HPDE6-E6E7 (cell line): Measurements from ENCODE around the gene PAEP.

Experiments
- DNase-seq: peaks from one replicate; pipeline ENCODE4 v3.0.0; 2011; ENCODE audit warnings: missing footprints; ENCODE audit errors: extremely low spot score

Gene PAEP

GRCh38 chr9:135600296-135600817 lies 38.8 kb downstream of the PAEP start:
- no peak for DNase-seq

- DNase-seq, result no peak
Observed at GRCh38 chr9:135601988-135602387, 40.4 kb downstream of the PAEP start.

GRCh38 chr9:135602789-135603481 lies 41.4 kb downstream of the PAEP start:
- DNase-seq, result peak; percentile 26

- DNase-seq, result no peak
Observed at GRCh38 chr9:135604437-135605237, 43.1 kb downstream of the PAEP start.

GRCh38 chr9:135605238-135605781 lies 43.8 kb downstream of the PAEP start:
- no peak for DNase-seq

- no peak for DNase-seq
Observed at GRCh38 chr9:135606885-135607259, 45.3 kb downstream of the PAEP start.

- no peak for DNase-seq
Observed at GRCh38 chr9:135607401-135608293, 46.1 kb downstream of the PAEP start.

GRCh38 chr9:135608294-135608998 lies 46.9 kb downstream of the PAEP start:
- DNase-seq, result no peak

GRCh38 chr9:135608999-135609317 lies 47.4 kb downstream of the PAEP start:
- no peak for DNase-seq

- no peak for DNase-seq
Observed at GRCh38 chr9:135609366-135609955, 47.9 kb downstream of the PAEP start.

- DNase-seq, result no peak
Observed at GRCh38 chr9:135610290-135611141, 49.0 kb downstream of the PAEP start.

GRCh38 chr9:135611142-135611874 lies 49.8 kb downstream of the PAEP start:
- no peak for DNase-seq

- no peak for DNase-seq
Observed at GRCh38 chr9:135611875-135612209, 50.3 kb downstream of the PAEP start.

GRCh38 chr9:135612437-135612836 lies 50.9 kb downstream of the PAEP start:
- DNase-seq, result no peak

GRCh38 chr9:135612981-135613910 lies 51.7 kb downstream of the PAEP start:
- DNase-seq, result no peak

- no peak for DNase-seq
Observed at GRCh38 chr9:135613946-135614805, 52.6 kb downstream of the PAEP start.
